ENCODE data around the gene RBPJL. TPM values are rescaled to one million over a fixed set of nuclear protein-coding genes. Genes with fewer than 3 reads are reported as not detected.
A peak's percentile ranks its signal among the peaks of the same experiment; 100 is the strongest.

RBPJL gene
- total and polyA plus RNA-seq, 2 of the 13 experiments (the other 11 are each of a cell fraction or from before 2014, with no cell fraction given) = not detected

- TF ChIP-seq ZBTB33 (CRISPR knock-in tag; IDR thresholded peaks at IDR 0.05) = peak; percentile 80; the same call in 1 of the 2 replicates
- 0 out of 2 replicates have a peak, but pooled peaks have one; percentile 43 for TF ChIP-seq NFAT5 (CRISPR knock-in tag; IDR thresholded peaks at IDR 0.05)
- TF ChIP-seq ZNF260 (CRISPR knock-in tag; IDR thresholded peaks at IDR 0.05; ENCODE audit: borderline replicate concordance, low read depth) = no peak; the same call in 1 of the 2 replicates
- no peak for TF ChIP-seq HDAC6 (IDR thresholded peaks at IDR 0.05; ENCODE audit: low read depth, low read length)
- TF ChIP-seq ZNF674 (CRISPR knock-in tag; IDR thresholded peaks at IDR 0.05; ENCODE audit: low read depth) = no peak
- TF ChIP-seq BCLAF1 (IDR thresholded peaks at IDR 0.05) = no peak
- TF ChIP-seq ATF6 (CRISPR knock-in tag; conservative IDR thresholded peaks at IDR 0.05) = no peak
- TF ChIP-seq SRSF4 (IDR thresholded peaks at IDR 0.05; ENCODE audit: low read depth, low read length, poor library complexity, severe bottlenecking) = no peak
- TF ChIP-seq RFXANK (CRISPR knock-in tag; IDR thresholded peaks at IDR 0.05) = no peak
- no peak for TF ChIP-seq ZSCAN5A (CRISPR knock-in tag; IDR thresholded peaks at IDR 0.05; ENCODE audit: borderline replicate concordance)
- no peak for TF ChIP-seq ZNF180 (CRISPR knock-in tag; IDR thresholded peaks at IDR 0.05; ENCODE audit: borderline replicate concordance, low read depth)
- TF ChIP-seq NR0B2 (CRISPR knock-in tag; IDR thresholded peaks at IDR 0.05) = no peak
- TF ChIP-seq SRF (IDR thresholded peaks at IDR 0.05; ENCODE audit: low read depth, low read length) = no peak
Measured at GRCh38 chr20:45336530-45337366, 30.1 kb downstream of the RBPJL start (continued).

Measured in HepG2 (cell line).